Osteoblast (primary cell): Measurements from ENCODE around the gene CRYBG2. TPM values are rescaled to one million over a fixed set of nuclear protein-coding genes. Genes with fewer than 3 reads are reported as not detected.

Experiments used
- DNase-seq: peaks from one replicate; pipeline ENCODE4 v3.0.0; 2011; ENCODE audit warnings: low spot score, mixed read lengths; ENCODE audit not compliant: insufficient read length; ENCODE audit errors: missing footprints
- H2AFZ ChIP-seq: 2 replicates; pipeline ENCODE4 v1.6.0; 2011; ENCODE audit warnings: mild to moderate bottlenecking, low read length
- H3K27ac ChIP-seq: 2 replicates; pipeline ENCODE4 v1.5.1; 2011; ENCODE audit warnings: mild to moderate bottlenecking, low read depth, low read length, moderate library complexity
- H3K27me3 ChIP-seq: 2 replicates; pipeline ENCODE4 v1.6.0; 2012; ENCODE audit warnings: mild to moderate bottlenecking, control low read depth, inconsistent platforms, low read length, moderate library complexity; ENCODE audit not compliant: insufficient read depth
- H3K36me3 ChIP-seq: 2 replicates; pipeline ENCODE4 v1.5.1; 2011; ENCODE audit warnings: mild to moderate bottlenecking, low read length, control low read depth, moderate library complexity; ENCODE audit not compliant: insufficient read depth
- H3K4me1 ChIP-seq: 2 replicates; pipeline ENCODE4 v1.5.1; 2011; ENCODE audit warnings: mild to moderate bottlenecking, low read length, control low read depth, moderate library complexity; ENCODE audit not compliant: insufficient read depth
- H3K4me2 ChIP-seq: 2 replicates; pipeline ENCODE4 v1.6.0; 2011; ENCODE audit warnings: mild to moderate bottlenecking, low read length; ENCODE audit not compliant: insufficient read depth
- H3K4me3 ChIP-seq: fragments of 200-600 bp; sonication (generic); 3 replicates; pipeline ENCODE4 v1.5.1; 2012; ENCODE audit warnings: mild to moderate bottlenecking, low read length, inconsistent platforms; ENCODE audit not compliant: insufficient read depth
- H3K79me2 ChIP-seq: 2 replicates; pipeline ENCODE4 v1.6.0; 2012; ENCODE audit warnings: mild to moderate bottlenecking, low read length, control low read depth, inconsistent platforms; ENCODE audit not compliant: insufficient read depth
- H3K9me3 ChIP-seq: 2 replicates; pipeline ENCODE4 v1.5.1; 2011; ENCODE audit warnings: low read depth, low read length, control low read depth
- H4K20me1 ChIP-seq: 2 replicates; pipeline ENCODE4 v1.6.0; 2012; ENCODE audit warnings: mild to moderate bottlenecking, low read length, control low read depth; ENCODE audit not compliant: insufficient read depth
- CTCF ChIP-seq: IDR thresholded peaks from 2 replicates; pipeline ENCODE4 v1.5.1; 2011; ENCODE audit warnings: mild to moderate bottlenecking, low read depth, low read length, moderate library complexity; ENCODE audit errors: extremely low read depth
- total RNA-seq: library from RNA; depleted of rRNA; stranded (reverse); fragments of >200 nt; gene quantifications from 2 replicates; pipeline ENCODE4 v1.2.3, GENCODE V29; 2012

Gene CRYBG2
- total RNA-seq, 1 donor, result not detected

DNA sequence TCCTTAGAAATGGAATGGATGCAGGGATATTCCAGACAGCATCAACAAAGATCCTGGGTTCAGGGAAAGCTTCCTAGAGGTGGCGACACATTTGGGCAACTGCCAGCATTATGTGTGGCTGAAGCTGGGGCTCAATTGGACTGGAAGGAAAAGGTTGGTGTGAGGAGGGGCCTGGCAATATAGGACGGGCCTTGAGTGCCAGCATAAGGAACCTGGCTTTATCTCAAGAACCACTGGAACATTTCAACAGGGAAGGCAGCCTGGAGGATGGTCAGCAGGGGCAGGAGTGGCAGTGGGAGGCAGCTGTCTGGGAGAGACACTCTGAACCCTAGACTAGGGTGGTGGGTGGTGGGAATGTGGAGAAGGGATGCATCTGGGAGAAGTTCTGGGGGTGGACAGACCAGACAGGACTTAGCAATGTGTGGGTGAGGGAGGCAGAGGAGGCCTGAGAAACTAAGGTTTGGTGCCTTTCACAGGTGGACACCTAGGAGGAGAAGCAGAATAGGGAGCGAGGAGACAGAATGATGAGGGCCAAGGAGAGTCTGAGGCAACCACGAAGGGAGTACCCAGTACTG, 70.6 kb downstream of the CRYBG2 start:
- no peak overlapping the region for H2AFZ ChIP-seq
- H3K9me3 ChIP-seq, result no peaks in the 10 kb centered on the region
- no peak overlapping the region for H3K4me2 ChIP-seq
- peaks cover 66% of the 10 kb centered on the region for H3K4me1 ChIP-seq
- no peaks in the 10 kb centered on the region for H3K27me3 ChIP-seq
- peak overlapping the region; percentile 66 for H3K27ac ChIP-seq
- peak; percentile 77 for DNase-seq
- no peak overlapping the region for H3K4me3 ChIP-seq
- TF ChIP-seq CTCF, result no peak
- H3K36me3 ChIP-seq, result peaks cover 29% of the 10 kb centered on the region
- H4K20me1 ChIP-seq, result peaks cover 25% of the 10 kb centered on the region
- peaks cover 46% of the 10 kb centered on the region for H3K79me2 ChIP-seq

DNA sequence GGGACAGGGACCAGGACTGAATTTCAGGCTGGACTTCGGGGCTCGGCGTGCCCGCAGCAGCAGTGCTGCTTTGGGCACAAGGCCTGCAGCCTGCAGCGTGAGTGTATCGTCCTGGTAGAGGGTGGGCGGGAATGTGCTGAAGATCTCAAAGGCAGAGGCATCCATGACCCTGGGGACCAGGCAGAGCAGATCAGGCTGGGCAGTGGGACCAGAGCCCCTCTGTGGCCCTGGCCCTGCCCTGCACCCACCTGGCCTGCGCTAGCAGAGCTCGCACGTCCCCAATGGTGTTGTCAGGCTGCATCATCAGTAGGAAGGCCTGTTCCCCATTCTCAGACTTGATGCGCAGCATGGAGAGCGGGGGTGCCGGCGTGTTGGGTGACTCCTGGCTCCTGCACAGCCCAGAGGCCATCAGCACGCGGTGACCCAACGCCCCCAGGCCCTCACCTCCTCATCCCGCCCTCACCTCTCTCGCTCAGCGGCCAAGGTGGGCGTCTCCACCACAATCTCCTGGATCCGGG, 71.5 kb downstream of the CRYBG2 start:
- Histone ChIP-seq H2AFZ (no peak overlapping the region), H3K4me2 (no peak overlapping the region), H3K36me3 (peaks cover 30% of the 10 kb centered on the region), H3K4me3 (no peak overlapping the region), H4K20me1 (peaks cover 25% of the 10 kb centered on the region), H3K4me1 (peaks cover 73% of the 10 kb centered on the region), H3K79me2 (peaks cover 46% of the 10 kb centered on the region), H3K27me3 (no peaks in the 10 kb centered on the region), H3K27ac (peak overlapping the region; percentile 66), H3K9me3 (no peaks in the 10 kb centered on the region)
- no peak for TF ChIP-seq CTCF
- peak; percentile 76 for DNase-seq

DNA sequence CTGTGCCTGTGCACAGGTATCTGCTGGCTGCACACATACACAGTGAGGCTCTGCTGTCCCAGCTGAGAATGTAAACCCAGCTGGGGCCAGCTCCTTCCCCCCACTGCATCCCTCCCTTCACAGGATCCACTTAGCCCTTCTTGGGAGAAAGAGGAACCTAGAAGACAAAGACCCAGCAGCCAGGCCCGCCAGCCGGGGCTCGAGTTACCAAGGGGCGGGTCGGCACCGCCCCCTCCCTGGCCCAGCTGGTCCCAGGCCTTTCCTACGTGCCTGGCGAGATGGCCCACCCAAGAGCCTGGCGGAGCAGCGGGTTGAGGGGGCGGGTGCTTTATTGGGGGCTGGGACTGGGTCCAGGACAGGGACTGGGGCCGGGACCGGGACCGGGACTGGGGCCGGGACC, 72.0 kb downstream of the CRYBG2 start:
- Histone ChIP-seq H3K4me3 (peak overlapping the region; percentile 88), H3K27me3 (no peaks in the 10 kb centered on the region), H3K4me1 (peaks cover 73% of the 10 kb centered on the region), H4K20me1 (peaks cover 25% of the 10 kb centered on the region), H3K4me2 (peak overlapping the region; percentile 90), H3K79me2 (peaks cover 46% of the 10 kb centered on the region), H3K27ac (peak overlapping the region; percentile 76), H3K36me3 (peaks cover 35% of the 10 kb centered on the region), H3K9me3 (no peaks in the 10 kb centered on the region), H2AFZ (no peak overlapping the region)
- TF ChIP-seq CTCF, result no peak
- peak; percentile 75 for DNase-seq

DNA sequence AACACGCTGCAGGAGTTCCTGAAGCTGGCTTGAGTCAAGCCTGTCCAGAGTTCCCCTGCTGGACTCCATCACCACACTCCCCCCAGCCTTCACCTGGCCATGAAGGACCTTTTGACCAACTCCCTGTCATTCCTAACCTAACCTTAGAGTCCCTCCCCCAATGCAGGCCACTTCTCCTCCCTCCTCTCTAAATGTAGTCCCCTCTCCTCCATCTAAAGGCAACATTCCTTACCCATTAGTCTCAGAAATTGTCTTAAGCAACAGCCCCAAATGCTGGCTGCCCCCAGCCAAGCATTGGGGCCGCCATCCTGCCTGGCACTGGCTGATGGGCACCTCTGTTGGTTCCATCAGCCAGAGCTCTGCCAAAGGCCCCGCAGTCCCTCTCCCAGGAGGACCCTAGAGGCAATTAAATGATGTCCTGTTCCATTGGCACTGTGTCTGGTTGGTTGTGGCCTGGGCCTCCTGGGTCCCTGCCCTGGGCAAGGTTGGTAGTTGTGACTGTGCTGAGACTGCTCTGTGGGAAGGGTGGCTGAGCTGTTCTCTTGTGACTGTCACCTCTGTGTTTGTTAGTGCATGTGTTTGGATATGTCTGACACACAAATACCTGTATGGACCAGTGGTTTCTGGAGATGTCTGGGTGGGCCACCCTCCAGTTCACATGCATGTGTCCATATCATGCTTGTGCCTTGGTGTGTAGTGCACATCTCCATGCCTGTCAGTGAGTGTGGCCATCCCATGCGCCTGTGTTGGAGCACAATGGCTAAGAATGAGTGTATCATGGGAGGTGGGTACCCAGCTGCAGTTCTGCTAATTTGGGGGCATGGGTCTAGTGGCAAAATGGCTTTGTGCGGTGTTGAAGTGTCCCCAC, 72.6 kb downstream of the CRYBG2 start:
- H3K4me3 ChIP-seq, result peak overlapping the region; percentile 88
- peaks cover 76% of the 10 kb centered on the region for H3K4me1 ChIP-seq
- no peak for TF ChIP-seq CTCF
- H3K79me2 ChIP-seq, result peaks cover 46% of the 10 kb centered on the region
- no peaks in the 10 kb centered on the region for H3K27me3 ChIP-seq
- H3K27ac ChIP-seq, result peak overlapping the region; percentile 76
- H4K20me1 ChIP-seq, result peaks cover 25% of the 10 kb centered on the region
- H3K36me3 ChIP-seq, result peaks cover 41% of the 10 kb centered on the region
- no peaks in the 10 kb centered on the region for H3K9me3 ChIP-seq
- no peak overlapping the region for H2AFZ ChIP-seq
- peak; percentile 92 for DNase-seq
- peak overlapping the region; percentile 90 for H3K4me2 ChIP-seq
